Kidney glomerular epithelial cell (primary cell): Measurements from ENCODE around the gene NFASC.

Source experiments
- DNase-seq: peaks from one replicate; lab custom pipeline; 2025; lab: John Stamatoyannopoulos, UW

The NFASC gene

GRCh38 chr1:204928671-204929486, 58.2 kb downstream of the NFASC start:
- no peak for DNase-seq

DNA sequence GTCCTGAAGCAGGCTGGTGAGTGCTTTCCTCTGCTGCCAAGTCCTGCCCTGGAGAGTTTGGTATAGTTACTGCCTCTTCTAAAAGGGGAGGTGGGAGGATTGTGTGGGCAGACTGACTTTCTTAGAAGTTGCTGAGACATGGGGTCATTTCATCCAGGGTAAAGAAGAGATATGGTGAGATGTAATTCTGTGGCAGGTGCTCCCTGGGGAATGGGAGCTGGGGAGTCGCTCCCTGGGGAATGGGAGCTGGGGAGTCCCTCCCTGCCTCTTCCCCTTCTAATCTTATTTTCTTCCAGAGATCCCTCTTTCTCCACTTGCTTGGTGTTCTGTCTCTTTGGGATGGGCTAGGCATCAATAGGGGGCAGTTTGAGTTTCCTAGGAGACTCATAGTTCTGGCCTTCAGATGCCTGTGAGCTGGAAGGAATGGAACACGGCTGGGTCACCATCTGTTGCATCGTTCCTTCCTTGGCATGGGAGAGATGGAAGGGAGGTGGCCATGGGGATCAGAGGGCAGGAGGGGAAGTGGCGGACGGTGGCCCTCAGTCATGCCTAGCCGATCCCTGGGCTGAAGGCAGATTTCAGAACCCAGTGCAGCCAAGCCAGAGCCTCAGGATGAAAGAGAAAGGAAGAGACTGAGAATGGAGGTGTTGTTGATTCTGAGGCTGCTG, 59.0 kb downstream of the NFASC start:
- DNase-seq, result no peak

DNA sequence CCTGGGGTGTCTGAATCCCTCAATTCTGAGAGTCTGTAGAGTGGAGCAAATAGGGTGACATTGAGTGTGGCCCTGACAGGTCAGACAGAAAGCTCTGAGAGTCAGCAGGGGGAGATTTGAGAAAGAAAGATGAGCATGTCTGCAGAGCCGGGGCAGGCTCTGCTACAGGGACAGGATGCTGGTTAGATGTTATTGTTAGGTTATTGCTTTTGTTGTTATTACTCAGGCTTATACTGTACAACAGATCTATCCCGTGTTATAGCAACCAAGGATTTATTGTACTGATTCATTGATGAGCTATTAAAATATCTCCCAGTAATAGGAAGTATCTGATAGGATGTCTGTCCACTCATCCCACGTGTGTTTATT, 59.5 kb downstream of the NFASC start:
- no peak for DNase-seq

DNA sequence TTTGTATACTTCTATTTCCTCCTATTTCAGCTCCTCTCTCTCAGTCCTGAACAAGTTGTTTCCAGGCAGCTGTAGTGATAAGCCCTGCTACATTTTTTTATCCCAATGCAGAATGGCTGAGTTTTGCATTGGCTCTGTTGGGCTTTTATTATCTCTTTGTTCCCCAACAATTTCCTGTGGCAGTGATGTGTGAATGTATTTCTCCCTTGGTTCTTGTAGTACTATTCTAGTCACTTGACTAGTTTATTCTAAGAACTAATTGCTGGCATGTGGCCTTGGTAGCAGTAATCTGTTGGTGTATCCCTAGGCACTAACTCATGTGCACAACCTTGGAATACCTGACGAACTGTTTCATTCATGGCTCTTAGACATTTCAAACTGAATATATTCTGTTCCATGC, 60.7 kb downstream of the NFASC start:
- no peak for DNase-seq

- no peak for DNase-seq
Measured at GRCh38 chr1:204931768-204932572, 61.3 kb downstream of the NFASC start.

- DNase-seq, result no peak
Measured at GRCh38 chr1:204932573-204932909, 61.9 kb downstream of the NFASC start.

GRCh38 chr1:204935155-204935554, 64.5 kb downstream of the NFASC start:
- DNase-seq, result no peak

DNA sequence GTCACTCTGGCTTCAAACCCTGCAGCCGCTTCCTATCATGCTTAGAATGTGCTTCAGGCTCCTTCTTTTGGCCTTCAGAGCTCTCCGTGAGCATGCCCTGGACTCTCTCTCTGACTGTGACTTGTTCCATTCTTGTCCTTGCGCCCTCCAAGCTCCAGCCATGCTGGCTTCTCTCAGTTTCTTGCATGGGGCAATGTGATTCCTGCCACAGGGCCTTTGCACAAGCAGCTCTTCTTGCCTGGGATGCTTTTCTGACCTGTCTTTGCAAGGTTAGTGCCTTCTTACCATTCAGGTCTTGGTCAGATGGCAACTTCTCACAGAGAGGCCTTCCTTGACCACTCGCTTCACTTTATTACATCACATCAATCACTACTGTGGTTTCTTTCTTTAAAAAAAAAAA, 66.1 kb downstream of the NFASC start:
- DNase-seq, result no peak

DNA sequence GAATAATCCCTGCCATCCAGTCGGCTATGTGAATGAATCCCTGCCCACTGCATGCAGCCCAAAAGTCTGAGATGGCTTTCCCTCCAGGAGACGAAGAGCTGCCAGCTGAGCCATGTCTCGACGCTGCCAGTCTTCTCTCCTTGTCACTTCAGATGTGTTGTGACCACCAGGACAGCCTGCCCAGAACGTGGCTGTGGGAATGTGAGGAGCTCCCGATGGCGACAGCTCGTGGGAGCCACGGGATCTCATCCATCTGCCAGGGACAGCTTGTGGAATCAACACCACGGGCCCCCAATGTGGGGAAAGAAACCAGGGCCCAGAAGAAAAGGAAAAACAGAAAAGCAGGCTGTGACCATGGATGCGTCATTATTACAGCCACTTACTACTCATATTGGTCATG, 67.2 kb downstream of the NFASC start:
- DNase-seq, result no peak

DNA sequence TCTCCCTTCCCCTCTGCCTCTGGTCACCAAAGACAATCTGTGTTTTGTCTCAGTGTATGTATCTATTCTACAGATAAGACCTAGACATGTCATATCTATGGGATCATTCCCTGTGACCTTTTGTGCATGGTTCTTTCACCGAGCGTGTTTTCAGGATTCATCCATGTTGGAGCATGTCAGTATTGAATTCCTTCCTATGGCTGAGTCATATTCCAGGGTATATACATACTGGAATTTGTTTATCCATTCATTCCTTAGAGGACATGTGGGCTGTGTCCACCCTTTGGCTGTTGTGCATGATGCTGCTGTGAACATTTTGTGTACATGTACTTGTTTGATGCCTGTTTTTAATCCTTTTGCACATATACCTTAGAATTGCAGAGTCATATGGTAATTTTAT, 69.9 kb downstream of the NFASC start:
- DNase-seq, result no peak

DNA sequence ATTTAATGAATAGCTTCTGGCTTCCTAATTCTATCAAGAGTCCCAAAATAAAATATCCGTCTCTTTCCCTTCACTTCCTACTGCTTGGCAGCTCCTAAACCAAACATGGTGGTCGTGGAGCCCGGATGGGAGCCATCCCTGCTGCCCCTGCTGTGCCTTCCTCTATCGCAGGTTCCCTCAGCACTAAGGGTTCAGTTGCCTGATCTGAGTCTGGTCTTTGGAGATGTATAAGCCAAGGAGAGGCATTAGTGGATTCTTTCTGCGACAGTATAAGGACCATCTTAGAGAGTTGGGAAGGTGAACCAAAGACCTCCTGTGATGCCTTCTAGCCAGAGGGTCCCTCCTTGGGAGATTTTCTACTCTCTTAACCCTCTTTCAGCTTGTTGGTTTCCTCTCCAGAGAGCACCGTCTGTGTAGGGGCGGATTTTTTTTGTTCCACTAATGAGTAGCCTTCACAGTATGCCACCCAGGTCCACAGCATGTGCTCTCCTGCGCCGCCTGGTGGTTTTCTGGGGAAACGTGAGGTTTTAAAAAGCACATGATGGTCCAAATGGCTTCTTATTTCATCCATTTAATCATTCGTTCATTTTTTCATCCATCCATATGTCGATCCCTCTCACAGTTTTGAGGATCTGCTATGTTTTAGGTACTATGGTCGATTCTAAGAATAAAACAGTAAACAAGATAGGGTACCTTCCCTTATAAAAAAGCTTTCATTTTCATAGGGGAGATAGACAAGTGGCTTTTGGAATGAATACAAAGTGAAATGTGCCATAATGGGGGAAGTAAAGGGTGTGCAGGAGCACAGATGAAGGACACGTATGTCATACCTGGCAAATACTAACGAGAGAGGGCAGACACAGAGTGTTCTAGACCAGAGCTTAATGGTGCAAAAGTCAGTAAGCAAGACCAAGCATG, 71.0 kb downstream of the NFASC start:
- DNase-seq, result peak; percentile 23

- no peak for DNase-seq
Measured at GRCh38 chr1:204943495-204943894, 72.8 kb downstream of the NFASC start.

GRCh38 chr1:204944662-204945061, 74.0 kb downstream of the NFASC start:
- DNase-seq, result no peak

DNA sequence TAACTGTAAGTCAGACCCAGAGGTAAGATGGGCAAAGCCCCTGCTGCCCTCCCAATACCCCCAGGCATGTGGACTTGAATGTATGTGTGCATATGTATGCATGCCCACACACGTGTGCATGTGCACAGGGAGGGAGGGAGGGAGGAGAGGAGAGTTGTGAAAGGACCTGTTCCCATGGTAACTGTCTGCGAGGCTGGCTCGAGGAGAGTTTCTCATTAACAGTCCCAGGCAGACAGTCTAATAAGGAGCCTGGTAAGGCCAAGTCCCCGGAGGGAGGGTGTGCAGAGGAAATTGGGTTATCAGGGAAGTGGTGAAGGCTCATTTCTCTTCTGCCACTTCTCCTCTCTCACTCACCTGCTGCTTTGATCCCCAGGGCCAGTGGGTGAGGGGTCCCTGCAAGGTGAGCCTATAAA, 74.9 kb downstream of the NFASC start:
- DNase-seq, result no peak

DNA sequence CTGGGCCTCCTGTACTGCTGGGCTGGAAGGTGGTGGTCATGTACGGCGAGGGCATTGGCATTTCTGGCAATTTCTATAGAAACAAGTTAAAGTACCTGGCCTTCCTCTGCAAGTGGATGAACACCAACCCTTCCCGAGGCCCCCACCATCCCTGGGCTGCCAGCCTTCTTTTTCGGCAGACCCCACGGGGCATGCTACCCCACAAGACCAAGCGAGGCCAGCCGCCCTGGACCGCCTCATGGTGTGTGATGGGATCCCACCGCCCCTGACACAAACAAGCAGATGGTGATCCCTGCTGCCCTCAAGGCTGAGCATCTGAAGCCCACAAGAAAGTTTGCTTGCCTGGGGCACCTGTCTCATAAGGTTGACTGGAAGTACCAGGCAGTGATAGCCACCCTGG, 76.0 kb downstream of the NFASC start:
- no peak for DNase-seq

- DNase-seq, result no peak
Measured at GRCh38 chr1:204947338-204947737, 76.7 kb downstream of the NFASC start.

GRCh38 chr1:204947747-204948146, 77.1 kb downstream of the NFASC start:
- DNase-seq, result no peak

GRCh38 chr1:204950353-204951001, 79.8 kb downstream of the NFASC start:
- DNase-seq, result no peak

DNA sequence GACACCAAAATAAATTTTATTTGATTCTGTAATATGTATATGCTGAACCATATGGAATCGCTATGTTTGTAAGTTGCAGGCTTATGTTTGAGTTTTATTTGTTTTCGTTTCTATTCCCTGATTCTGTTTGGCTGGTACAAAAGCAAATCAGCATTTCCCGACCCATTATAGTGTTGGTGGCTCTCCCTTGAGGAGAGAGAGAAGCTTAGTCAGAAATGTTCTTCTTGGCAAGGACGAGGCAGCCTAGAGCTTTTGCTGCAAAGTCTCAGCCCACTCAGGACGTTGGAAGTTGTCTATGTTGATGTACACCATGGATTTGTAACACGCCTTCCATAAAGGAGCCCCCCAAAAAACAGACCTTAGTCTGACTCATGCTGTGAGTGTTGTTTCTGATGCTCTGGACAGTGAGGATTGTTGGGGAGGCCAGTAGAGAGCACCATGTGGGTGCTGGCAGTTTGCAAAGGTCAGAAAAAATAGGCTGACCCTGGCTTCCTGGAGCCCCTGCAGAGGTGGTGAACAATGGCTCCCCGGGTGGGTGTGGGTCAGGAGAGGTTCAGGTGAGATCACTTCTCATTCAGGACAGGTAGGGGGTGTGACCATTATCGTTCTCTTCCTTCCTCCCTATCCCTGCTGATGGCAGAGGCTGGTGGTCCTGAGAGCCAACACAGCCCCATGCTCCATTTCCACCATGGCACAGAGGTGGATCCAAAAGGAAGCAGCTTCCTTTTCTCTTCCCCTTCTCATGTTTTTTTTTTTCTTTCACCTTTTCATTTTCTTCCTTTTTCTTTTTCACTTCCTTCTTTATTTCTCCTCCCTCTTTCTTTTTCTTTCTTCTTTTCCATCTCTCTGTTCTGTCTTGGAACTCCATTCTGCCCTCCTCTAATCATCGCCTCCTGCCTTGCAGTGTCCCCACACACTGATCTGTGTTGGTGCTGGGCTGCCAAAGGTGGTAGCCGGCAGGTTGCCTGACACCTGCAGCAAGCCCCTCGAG, 88.0 kb downstream of the NFASC start:
- no peak for DNase-seq

DNA sequence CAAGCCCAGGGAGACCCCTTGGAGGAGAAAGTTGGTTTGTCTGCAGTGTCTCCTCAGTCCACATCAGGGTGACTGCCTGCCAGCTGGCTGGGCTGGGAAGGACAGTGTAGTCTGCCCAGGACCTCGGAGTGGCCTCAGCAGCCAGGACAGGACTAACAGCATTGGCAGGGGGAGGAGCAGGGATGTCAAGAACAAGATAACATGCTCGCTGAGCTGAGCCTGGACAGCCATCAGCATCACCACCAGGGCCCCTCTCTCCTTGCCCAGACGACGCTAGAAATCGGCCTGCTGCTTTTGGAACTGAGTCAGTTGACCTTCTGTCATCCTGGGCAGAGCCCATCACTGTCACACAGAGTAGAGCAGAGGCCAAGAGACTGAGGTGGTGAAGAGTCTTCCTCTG, 88.7 kb downstream of the NFASC start:
- no peak for DNase-seq
